SK-N-SH (cell line): Measurements from ENCODE around the gene FGL2. TPM values are rescaled to one million over a fixed set of nuclear protein-coding genes. Genes with fewer than 3 reads are reported as not detected.

Experiments
- CTCF ChIA-PET: fragments of 300-600, 350-600 bp; formaldehyde crosslinking; extraction: SDS; loops from one replicate; lab custom pipeline; 2021; lab: Yijun Ruan, JAX
- POLR2A ChIA-PET: fragments of 350-600 bp; sonication (Branson Sonifier 250); formaldehyde crosslinking; extraction: SDS; loops from one replicate; lab custom pipeline; 2020; ENCODE audit warnings: antibody characterized with exemption, inconsistent platforms; lab: Yijun Ruan, JAX
- DNase-seq: peaks from one replicate; pipeline ENCODE4 v3.0.0; 2012
- H2AFZ ChIP-seq: fragments of 200-600 bp; sonication (generic); 2 replicates; pipeline ENCODE4 v1.8.1; 2016; ENCODE audit warnings: antibody characterized with exemption, mild to moderate bottlenecking, low read depth
- H3F3A ChIP-seq: fragments of 200-600 bp; sonication (generic); replicated peaks from 2 replicates; pipeline ENCODE3; 2016; ENCODE audit warnings: antibody characterized with exemption, mild to moderate bottlenecking; ENCODE audit not compliant: insufficient read depth
- H3K27ac ChIP-seq, 2 experiments: fragments of 200-500 bp in 1 of 2; fragments of 200-600 bp in 1 of 2; sonication (Bioruptor generic) in 1 of 2; sonication (generic), shearing (Covaris generic) in 1 of 2; 2 replicates each; pipeline versions ENCODE4 v1.5.1 to v1.6.1; 2014 to 2016; ENCODE audit warnings: low read depth in 2 of 2, inconsistent platforms in 1 of 2, low read length in 1 of 2, mild to moderate bottlenecking in 1 of 2, mixed read lengths in 1 of 2
- H3K27me3 ChIP-seq: fragments of 200-600 bp; sonication (generic), shearing (Covaris generic); 2 replicates; pipeline ENCODE4 v1.6.1; 2016; ENCODE audit warnings: mixed run types; ENCODE audit not compliant: insufficient read depth
- H3K36me3 ChIP-seq, 2 experiments: fragments of 200-500 bp in 1 of 2; fragments of 200-600 bp in 1 of 2; sonication (Bioruptor generic) in 1 of 2; sonication (generic) in 1 of 2; replicated peaks in 1 of 2; 2 replicates each; pipeline versions ENCODE3 to v1.5.1; 2014 to 2016; ENCODE audit warnings: low read length in 1 of 2, mild to moderate bottlenecking in 1 of 2; ENCODE audit not compliant: insufficient read depth in 2 of 2, control insufficient read depth in 1 of 2
- H3K4me1 ChIP-seq, 2 experiments: fragments of 200-500 bp in 1 of 2; fragments of 200-600 bp in 1 of 2; sonication (Bioruptor generic) in 1 of 2; sonication (generic), shearing (Covaris generic) in 1 of 2; 2 replicates each; pipeline versions ENCODE4 v1.5.1 to v1.6.1; 2014 to 2016; ENCODE audit warnings: low read depth in 1 of 2, low read length in 1 of 2, mixed run types in 1 of 2; ENCODE audit not compliant: insufficient read depth in 2 of 2, control insufficient read depth in 1 of 2
- H3K4me2 ChIP-seq: fragments of 200-600 bp; sonication (generic), shearing (Covaris generic); 2 replicates; pipeline ENCODE4 v1.6.1; 2017; ENCODE audit warnings: mixed run types
- H3K4me3 ChIP-seq, 2 experiments: fragments of 200-500 bp in 1 of 2; fragments of 200-600 bp in 1 of 2; sonication (Bioruptor generic) in 1 of 2; sonication (generic), shearing (Covaris generic) in 1 of 2; 2 replicates each; pipeline versions ENCODE4 v1.5.1 to v1.8.1; 2014 to 2016; ENCODE audit warnings: low read depth in 2 of 2, inconsistent platforms in 1 of 2, low read length in 1 of 2, mild to moderate bottlenecking in 1 of 2, mixed read lengths in 1 of 2, moderate library complexity in 1 of 2
- H3K79me2 ChIP-seq: fragments of 200-600 bp; sonication (generic); 2 replicates; pipeline ENCODE4 v1.8.1; 2017; ENCODE audit warnings: mild to moderate bottlenecking; ENCODE audit not compliant: insufficient read depth
- H3K9ac ChIP-seq: fragments of 200-600 bp; sonication (generic); 2 replicates; pipeline ENCODE4 v1.6.1; 2017; ENCODE audit warnings: mixed run types
- H3K9me2 ChIP-seq: fragments of 200-600 bp; sonication (generic); 2 replicates; pipeline ENCODE4 v1.6.1; 2017; ENCODE audit warnings: mixed run types
- H3K9me3 ChIP-seq: fragments of 200-600 bp; sonication (generic); 2 replicates; pipeline ENCODE4 v1.6.1; 2017; ENCODE audit warnings: mixed run types, mild to moderate bottlenecking, moderate library complexity
- H4K20me1 ChIP-seq: fragments of 200-600 bp; sonication (generic); 2 replicates; pipeline ENCODE4 v1.6.1; 2017; ENCODE audit warnings: mild to moderate bottlenecking, mixed run types; ENCODE audit not compliant: insufficient read depth
- ELF1 ChIP-seq: IDR thresholded peaks from 2 replicates; pipeline ENCODE4 v1.4.0; 2012
- EZH2phosphoT487 ChIP-seq: fragments of 200-600 bp; sonication (generic); IDR thresholded peaks from 2 replicates; pipeline ENCODE4 v1.6.1; 2017; ENCODE audit warnings: low read depth, mixed run types, mild to moderate bottlenecking, antibody characterized with exemption, moderate library complexity, borderline replicate concordance
- FOXM1 ChIP-seq: IDR thresholded peaks from 2 replicates; pipeline ENCODE4 v1.4.0; 2012; ENCODE audit warnings: low read depth, mild to moderate bottlenecking
- MEF2A ChIP-seq: IDR thresholded peaks from 2 replicates; pipeline ENCODE4 v1.4.0; 2012; ENCODE audit warnings: low read depth, borderline replicate concordance
- MXI1 ChIP-seq: IDR thresholded peaks from 2 replicates; pipeline ENCODE4 v1.6.1; 2012; ENCODE audit warnings: mild to moderate bottlenecking, low read depth, low read length, improper control_type of control experiment
- NRF1 ChIP-seq: IDR thresholded peaks from 2 replicates; pipeline ENCODE4 v1.6.1; 2012; ENCODE audit warnings: low read depth, mild to moderate bottlenecking, low read length
- RCOR1 ChIP-seq: fragments of 150-350 bp; IDR thresholded peaks from 2 replicates; pipeline ENCODE4 v1.6.1; 2017; ENCODE audit warnings: antibody characterized with exemption, low read length
- RXRA ChIP-seq: IDR thresholded peaks from 2 replicates; pipeline ENCODE4 v1.4.0; 2012; ENCODE audit warnings: low read depth, mild to moderate bottlenecking, borderline replicate concordance
- SIN3A ChIP-seq: IDR thresholded peaks from 2 replicates; pipeline ENCODE4 v1.6.1; 2012; ENCODE audit warnings: low read depth, mild to moderate bottlenecking, low read length, moderate library complexity, borderline replicate concordance
- SMC3 ChIP-seq: IDR thresholded peaks from 2 replicates; pipeline ENCODE4 v1.6.1; 2012; ENCODE audit warnings: low read depth, low read length, improper control_type of control experiment
- TAF1 ChIP-seq: IDR thresholded peaks from 2 replicates; pipeline ENCODE4 v1.6.1; 2012; ENCODE audit warnings: low read depth, mild to moderate bottlenecking, low read length, moderate library complexity, borderline replicate concordance
- TEAD4 ChIP-seq: IDR thresholded peaks from 2 replicates; pipeline ENCODE4 v1.4.0; 2012; ENCODE audit warnings: mild to moderate bottlenecking, borderline replicate concordance; ENCODE audit not compliant: insufficient read depth
- YY1 ChIP-seq: IDR thresholded peaks from 2 replicates; pipeline ENCODE4 v1.4.0; 2012; ENCODE audit warnings: low read depth, mild to moderate bottlenecking
- WGBS: methylation state at CpG from one replicate; pipeline ENCODE4 v1.1.6; 2017; ENCODE audit warnings: low lambda C conversion rate; 5-methylcytosine and 5-hydroxymethylcytosine counted together
- polyA plus RNA-seq, 3 experiments: library from polyadenylated mRNA; depleted of rRNA; stranded (reverse); fragments of >200 nt; gene quantifications; 2 replicates each; pipeline ENCODE4 v1.2.3, GENCODE V29; 2012
- TF ChIP-seq, protein P1 (sequence below): IDR thresholded peaks from 2 replicates; pipeline ENCODE4 v1.4.0; 2012; ENCODE audit warnings: low read depth
- TF ChIP-seq, protein P2 (sequence below): IDR thresholded peaks from 2 replicates; pipeline ENCODE4 v1.4.0; 2012; ENCODE audit warnings: low read depth, borderline replicate concordance
- TF ChIP-seq, protein P3 (sequence below): fragments of 150-350 bp; IDR thresholded peaks from 2 replicates; pipeline ENCODE4 v1.6.1; 2016; ENCODE audit warnings: mild to moderate bottlenecking, low read depth, low read length

Gene FGL2
- polyA plus RNA-seq, 1 of the 3 experiments (the other 2 are of a cell fraction) = not detected

DNA sequence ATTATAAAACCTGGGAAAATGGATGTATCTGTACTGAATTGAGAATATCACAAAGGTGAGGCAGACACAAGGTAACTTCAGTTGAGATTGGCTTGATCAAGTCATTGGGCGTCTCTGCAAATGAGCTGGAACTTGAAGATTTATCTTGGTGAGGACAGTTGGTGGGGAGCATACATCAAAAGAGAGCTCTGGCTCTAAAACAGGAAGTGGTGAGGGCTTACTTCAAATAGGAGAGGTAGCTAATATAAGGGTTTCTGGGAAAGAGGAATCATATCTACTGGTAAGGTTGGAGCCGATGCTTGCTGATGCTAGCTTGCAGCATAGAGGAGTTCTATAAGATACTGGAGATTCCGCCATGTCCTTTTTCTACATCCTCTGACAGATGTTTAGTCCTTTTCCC is 39.9 kb upstream of the FGL2 start:
- TF ChIP-seq TEAD4 = no peak
- TF ChIP-seq MXI1 = no peak
- TF ChIP-seq, protein P1, sequence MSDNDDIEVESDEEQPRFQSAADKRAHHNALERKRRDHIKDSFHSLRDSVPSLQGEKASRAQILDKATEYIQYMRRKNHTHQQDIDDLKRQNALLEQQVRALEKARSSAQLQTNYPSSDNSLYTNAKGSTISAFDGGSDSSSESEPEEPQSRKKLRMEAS = no peak
- no peak for TF ChIP-seq FOXM1
- TF ChIP-seq RXRA = no peak
- TF ChIP-seq SMC3 = no peak
- H3K4me2 ChIP-seq = no peak overlapping the region
- no peaks in the 10 kb centered on the region for H3F3A ChIP-seq
- H4K20me1 ChIP-seq = no peaks in the 10 kb centered on the region
- ChIA-PET CTCF (interaction anchor here (1.3 to 3.6 kb wide), 3 partner anchors 7 to 92 kb away, joined by 4 to 26 read pairs (median 6); no protein-coding TSS in a partner anchor), POLR2A (no interaction called here)
- peaks cover 0 to 4% of the 10 kb centered on the region in 2 experiments; a peak in 2 of 4 replicates for H3K4me1 ChIP-seq
- no peaks in the 10 kb centered on the region for H3K9me3 ChIP-seq
- H3K27ac ChIP-seq = no peak overlapping the region
- no peaks in the 10 kb centered on the region for H3K79me2 ChIP-seq
- no peaks in the 10 kb centered on the region for H3K9me2 ChIP-seq
- no peaks in the 10 kb centered on the region for H3K36me3 ChIP-seq
- no peak for DNase-seq
- no peak overlapping the region for H2AFZ ChIP-seq
- 85% methylated on average over 3 of the region's 3 CpGs for WGBS
- H3K4me3 ChIP-seq = no peak overlapping the region
- H3K27me3 ChIP-seq = no peaks in the 10 kb centered on the region
- no peak overlapping the region for H3K9ac ChIP-seq

DNA sequence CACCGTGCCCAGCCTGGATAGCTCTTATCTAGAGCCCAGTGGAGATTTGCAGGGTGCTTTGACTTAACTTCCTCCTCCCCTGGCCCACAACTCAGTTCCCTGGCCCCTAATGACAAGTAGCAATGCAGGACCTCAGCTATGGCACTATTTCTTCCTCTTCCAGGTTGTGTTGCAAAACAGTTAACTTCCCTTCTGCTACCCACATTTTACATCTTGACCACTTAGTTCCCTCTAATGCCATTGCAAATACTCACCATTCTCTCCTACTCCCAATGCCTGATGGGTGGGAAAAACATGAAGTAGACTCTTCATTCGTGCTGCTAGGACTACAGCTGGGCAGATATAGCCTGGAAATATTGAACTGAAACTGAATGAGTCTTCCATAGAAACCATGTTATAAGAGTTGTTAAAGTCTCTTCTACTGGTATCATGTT is 39.1 kb upstream of the FGL2 start:
- Histone ChIP-seq H3K9me3 (no peaks in the 10 kb centered on the region), H3K79me2 (no peaks in the 10 kb centered on the region), H3K27ac (no peak overlapping the region), H3K4me3 (no peak overlapping the region), H3K9ac (no peak overlapping the region), H3K36me3 (no peaks in the 10 kb centered on the region), H3K27me3 (no peaks in the 10 kb centered on the region), H3K9me2 (no peaks in the 10 kb centered on the region), H4K20me1 (no peaks in the 10 kb centered on the region), H3K4me2 (no peak overlapping the region), H3K4me1 (peaks cover 0 to 3% of the 10 kb centered on the region in 2 experiments; a peak in 2 of 4 replicates), H3F3A (no peaks in the 10 kb centered on the region), H2AFZ (no peak overlapping the region)
- WGBS = 68% methylated on average over 2 of the region's 2 CpGs
- POLR2A ChIA-PET = no interaction called here
- CTCF ChIA-PET = interaction anchor here (1.3 to 3.6 kb wide), 3 partner anchors 8 to 93 kb away, joined by 4 to 26 read pairs (median 6); no protein-coding TSS in a partner anchor
- DNase-seq = no peak
- TF ChIP-seq ELF1 (no peak), YY1 (no peak), TEAD4 (no peak), TAF1 (no peak), FOXM1 (no peak), SIN3A (no peak), NRF1 (no peak), MEF2A (no peak), EZH2phosphoT487 (no peak), RCOR1 (no peak)
- TF ChIP-seq, protein P2, sequence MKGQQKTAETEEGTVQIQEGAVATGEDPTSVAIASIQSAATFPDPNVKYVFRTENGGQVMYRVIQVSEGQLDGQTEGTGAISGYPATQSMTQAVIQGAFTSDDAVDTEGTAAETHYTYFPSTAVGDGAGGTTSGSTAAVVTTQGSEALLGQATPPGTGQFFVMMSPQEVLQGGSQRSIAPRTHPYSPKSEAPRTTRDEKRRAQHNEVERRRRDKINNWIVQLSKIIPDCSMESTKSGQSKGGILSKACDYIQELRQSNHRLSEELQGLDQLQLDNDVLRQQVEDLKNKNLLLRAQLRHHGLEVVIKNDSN = no peak
- TF ChIP-seq, protein P3, sequence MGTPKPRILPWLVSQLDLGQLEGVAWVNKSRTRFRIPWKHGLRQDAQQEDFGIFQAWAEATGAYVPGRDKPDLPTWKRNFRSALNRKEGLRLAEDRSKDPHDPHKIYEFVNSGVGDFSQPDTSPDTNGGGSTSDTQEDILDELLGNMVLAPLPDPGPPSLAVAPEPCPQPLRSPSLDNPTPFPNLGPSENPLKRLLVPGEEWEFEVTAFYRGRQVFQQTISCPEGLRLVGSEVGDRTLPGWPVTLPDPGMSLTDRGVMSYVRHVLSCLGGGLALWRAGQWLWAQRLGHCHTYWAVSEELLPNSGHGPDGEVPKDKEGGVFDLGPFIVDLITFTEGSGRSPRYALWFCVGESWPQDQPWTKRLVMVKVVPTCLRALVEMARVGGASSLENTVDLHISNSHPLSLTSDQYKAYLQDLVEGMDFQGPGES = no peak
- TF ChIP-seq, all 33 proteins: peak for 0
